ENCODE data around the gene WDR36.

Gene WDR36

DNA sequence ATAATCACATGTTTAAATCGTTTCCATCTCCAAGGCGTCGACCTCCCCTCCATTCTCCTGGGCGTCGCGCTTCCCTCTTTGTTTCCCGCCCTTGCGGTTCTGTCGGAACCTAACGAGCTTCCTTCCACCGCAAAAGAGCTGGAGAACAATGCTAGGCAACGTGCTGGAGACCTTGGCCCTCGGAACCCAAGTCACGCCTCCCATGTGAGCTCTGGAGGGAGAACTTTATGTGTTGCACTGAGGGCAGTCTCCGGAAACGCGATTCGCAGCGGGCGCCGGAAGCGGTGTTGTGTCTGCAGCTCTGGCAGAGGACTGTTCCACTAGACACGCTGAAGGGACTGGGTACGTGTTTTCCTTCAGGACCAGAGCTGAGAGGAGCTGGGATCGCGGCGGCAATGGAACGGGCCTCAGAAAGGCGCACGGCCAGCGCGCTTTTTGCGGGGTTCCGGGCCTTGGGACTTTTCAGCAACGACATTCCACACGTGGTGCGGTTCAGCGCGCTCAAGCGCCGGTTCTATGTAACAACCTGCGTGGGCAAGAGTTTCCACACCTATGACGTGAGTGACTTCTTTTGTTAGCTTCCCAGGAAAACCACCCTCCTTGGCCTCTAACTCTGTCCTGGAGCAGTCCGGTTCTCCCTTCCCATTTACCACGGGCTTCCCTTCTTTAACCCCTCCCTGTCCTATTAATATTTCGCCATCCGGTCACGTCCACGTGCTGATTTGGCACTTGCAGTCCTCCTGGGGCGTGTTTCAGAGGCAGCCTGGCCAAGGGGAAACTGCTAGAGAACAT lies at the start of gene WDR36:
TSS of gene WDR36 (plus strand) at position 287 of the 792 bp plus-strand sequence. CDS start at position 396, 109 bp downstream.
- peak; percentile 59 for FAIRE-seq

DNA sequence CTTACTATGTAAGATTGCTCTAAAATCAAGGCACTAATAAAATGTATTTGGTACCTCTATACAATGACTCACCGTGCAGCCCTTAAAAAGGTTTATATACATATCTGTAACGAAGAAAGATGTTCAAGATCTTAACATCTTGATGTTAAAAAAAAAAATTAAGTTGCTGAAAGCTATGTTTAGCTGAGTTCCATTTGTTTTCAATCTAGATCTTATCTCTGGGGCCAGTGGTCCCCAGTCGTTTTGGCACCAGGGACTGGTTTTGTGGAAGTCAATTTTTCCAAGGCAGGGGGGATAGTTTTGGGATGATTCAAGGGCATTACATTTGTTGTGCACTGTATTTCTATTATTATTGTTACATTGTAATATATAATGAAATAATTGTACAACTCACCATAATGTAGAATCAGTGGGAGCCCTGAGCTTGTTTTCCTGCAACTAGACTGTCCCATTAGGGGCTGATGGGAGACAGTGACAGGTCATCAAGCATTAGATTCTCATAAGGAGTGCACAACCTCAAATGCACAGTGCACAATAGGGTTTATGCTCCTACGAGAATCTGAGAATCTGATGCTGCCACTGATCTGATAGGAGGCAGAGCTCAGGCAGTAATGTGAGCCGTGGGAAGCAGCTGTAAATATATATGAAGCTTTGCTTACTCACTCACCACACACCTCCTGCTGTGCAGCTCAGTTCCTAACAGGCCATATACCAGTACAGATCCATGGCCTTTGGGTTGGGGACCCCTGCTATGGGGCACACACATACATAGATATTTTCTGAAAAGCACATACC lies 48.2 kb upstream of the WDR36 start:
- no peak for FAIRE-seq

DNA sequence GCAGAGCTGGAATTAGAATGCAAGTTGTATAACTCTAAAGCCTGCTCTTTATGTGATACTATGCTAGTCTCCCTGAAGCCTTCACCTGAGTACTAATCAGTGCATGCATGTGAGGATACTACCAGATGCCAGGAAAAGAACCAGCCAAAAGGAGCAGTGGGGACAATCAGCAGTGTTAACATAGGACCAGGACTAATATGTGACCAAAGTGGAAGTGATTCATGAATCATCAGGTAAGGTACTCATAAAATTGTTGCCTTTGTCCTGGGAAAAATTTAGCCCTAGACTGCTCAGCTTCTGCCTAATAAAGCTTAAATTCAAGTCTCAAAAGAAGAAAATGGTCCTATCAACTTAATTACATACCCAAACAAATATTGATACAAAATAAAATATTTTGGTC lies 34.1 kb upstream of the WDR36 start:
- FAIRE-seq, result no peak

DNA sequence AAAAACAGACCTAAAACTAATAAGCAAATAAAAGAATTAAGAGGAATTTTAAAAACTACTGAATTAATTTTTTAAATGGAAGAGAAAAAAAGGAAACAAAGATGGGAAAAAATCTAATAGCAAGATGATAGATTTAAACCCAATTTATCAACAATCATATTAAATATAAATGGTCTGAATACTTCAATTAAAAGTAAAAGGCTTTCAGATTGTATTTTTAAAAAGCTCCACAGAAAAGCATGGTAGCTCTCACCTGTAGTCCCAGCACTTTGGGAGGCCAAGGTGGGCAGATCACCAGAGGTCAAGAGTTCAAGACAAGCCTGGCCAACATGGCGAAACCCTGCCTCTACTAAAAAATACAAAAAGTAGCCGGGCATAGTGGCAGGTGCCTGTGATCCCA lies 32.0 kb upstream of the WDR36 start:
- FAIRE-seq, result no peak

DNA sequence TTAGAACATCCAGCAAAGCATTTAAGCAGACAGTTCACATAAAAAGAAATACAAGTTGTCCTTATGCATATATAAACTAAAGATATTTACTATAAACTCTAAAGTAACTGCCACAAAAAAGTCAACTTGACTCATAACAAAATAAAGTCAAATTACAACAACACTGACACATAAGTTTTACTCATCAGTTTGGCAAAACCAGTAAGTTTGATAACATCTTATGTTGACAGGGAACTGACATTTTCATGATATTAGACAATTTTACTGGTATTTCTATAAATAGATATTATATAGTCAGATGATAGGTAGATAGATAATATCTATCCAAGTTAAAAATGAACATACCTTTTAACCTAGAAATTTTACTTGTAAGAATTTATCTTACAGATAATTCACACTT lies 30.5 kb upstream of the WDR36 start:
- no peak for FAIRE-seq

DNA sequence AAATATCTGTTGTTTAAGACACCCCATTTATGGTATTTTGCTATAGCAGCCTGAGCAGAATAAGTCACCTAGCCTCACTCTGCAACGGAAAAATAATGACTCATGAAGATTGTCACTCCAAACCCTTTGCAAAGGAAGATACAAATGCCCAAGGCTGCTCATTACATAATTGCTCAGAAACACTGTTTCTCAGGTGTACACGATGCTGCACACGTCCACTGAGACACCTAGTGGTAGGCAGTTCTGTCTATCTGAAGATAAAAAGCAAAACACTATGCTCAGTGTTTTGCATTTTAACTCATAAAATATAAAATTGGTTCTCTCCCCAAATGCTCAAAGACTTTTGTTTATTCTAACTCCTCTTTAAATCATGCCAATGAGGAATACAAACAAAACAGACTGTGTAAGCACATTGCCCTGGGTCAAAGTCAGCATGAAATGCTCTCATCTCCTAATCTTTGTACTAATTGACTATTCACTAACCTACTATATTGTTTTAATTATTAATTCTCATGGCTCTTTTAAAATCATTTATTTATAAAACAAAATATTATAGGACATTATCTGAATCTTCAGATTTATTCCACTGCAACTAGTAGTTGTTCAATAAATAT lies 28.3 kb upstream of the WDR36 start:
- no peak for FAIRE-seq

DNA sequence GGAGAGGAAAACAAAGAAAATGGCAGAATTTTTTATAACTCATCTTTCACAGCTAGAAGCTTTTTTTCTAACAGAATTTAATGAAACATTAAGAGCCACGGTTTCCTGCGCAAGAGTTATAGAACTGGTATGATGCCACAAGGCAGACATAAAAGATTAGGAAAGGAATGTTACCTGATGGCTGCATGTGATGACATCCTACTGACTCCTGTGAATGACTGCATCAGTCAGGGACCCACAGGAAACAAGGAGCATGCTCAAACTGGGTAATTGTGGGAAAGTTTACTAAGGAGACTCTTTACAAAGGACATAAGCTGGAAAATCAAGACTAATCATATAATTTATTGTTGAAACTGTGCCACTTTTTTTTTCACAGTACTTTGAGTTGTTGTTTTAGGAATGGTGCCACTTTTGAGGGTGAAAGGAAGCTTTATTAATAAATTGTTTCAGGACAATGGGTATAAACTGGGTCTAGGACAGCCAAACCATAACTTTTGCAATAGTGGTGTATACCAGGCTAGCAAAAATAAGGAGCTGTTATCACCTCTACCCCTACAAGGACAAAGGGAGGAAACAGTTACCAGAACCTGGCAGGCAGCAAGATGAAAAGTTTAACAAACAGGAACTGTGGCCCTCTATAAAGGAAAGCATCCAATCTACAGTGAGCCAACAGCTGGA lies 25.7 kb upstream of the WDR36 start:
- FAIRE-seq, result no peak

DNA sequence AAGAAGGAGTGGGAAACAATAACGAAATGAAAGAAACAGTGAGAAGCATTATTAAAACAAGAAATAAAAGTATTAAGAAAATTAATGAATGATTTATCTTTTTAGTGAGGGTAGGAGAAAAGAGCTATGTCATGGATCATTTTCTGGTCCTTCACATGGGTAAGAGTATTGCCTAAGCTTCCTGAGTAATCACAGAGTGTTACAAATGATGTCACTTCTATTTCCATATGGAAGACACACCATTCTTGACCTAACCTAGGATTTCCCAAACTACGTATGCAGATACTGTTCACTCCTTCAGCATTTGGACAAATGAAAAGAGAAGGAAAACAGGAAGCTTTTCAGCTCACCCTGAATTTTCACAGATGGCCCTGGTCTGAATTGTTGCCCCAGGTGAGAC lies 23.9 kb upstream of the WDR36 start:
- FAIRE-seq, result no peak

DNA sequence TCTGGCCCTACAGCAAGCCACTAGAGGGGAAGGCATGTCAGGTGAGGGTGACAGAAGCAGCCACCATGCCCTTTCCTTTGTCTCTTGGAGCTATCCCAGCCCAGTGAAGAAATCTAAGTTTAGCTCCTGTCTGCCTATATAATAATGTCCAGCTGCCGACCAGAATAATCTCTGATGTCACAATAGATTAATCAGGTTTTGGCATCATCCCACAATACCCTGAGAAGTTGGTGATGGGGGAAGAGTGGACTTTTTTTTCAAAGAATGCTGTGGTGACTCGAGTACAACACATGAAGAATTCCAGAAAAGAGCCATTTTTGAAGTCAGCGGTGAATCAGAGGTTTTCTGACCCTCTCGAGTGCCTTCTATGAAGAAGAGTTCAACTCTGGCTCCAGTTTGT lies 22.3 kb upstream of the WDR36 start:
- FAIRE-seq, result no peak

DNA sequence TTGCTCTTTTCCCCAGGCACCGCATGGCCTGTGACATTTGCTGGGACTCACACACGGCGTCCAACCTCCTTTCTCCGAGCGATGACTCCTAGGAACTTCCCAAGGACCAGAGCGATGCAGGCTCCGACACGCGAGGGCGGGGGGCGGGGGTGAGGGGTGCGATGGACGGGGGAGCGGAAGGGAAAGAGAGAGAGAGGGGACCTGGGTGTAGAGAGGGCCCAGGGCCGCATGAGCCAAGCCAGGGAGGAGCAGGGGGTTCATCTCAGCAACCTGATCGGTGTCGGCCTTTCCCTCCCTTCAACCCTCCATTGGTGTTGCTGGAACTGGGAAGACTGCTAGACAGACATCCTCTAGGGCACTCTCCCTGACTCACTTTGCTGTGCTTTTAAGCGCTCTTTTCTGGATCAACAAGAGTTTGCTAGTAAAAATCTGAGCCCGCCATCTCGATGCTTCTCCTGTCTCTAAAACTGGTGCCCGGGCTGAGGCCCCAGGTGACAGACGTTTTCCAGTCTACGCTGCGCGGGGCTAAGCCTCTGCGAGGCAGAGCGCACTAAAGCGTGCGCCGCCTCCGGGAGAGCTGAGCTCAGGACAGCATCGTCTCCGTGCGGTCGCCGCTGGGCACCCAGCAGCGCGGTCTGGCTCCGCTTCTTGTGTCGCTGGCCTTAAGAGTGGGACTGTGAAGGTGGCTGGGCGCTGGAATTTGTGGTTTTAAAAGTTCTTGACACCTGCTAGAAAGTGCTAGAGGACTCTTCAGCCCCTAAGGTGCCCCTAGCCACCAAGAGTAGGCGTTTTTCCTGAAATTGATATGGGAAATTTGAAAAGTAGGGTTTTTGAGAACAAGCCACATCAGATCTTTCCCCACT lies 21.6 kb upstream of the WDR36 start:
- no peak for FAIRE-seq

DNA sequence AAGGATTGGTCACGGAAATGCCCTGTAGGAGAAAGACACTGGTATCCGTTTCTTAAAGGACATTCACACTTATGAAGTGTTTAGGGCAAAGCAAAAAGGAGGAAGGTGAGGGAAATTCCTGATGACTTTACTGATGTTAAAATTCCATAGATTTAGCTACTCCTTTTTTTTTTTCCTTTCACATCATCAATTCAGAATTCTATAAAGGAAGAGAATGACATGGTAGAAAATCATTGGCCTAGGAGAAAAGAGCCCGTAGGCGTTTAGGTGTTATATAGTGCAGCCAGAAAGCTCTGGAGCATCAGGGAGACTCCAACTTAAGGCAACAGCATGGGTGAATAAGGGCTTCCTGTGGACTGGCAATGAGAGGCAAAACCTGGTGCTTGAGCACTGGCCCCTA lies 20.7 kb upstream of the WDR36 start, which contains the start of gene TSLP:
TSS of gene TSLP (plus strand) at position 301 of the 400 bp plus-strand sequence. CDS start 178 bp downstream, outside the sequence.
- no peak for FAIRE-seq

DNA sequence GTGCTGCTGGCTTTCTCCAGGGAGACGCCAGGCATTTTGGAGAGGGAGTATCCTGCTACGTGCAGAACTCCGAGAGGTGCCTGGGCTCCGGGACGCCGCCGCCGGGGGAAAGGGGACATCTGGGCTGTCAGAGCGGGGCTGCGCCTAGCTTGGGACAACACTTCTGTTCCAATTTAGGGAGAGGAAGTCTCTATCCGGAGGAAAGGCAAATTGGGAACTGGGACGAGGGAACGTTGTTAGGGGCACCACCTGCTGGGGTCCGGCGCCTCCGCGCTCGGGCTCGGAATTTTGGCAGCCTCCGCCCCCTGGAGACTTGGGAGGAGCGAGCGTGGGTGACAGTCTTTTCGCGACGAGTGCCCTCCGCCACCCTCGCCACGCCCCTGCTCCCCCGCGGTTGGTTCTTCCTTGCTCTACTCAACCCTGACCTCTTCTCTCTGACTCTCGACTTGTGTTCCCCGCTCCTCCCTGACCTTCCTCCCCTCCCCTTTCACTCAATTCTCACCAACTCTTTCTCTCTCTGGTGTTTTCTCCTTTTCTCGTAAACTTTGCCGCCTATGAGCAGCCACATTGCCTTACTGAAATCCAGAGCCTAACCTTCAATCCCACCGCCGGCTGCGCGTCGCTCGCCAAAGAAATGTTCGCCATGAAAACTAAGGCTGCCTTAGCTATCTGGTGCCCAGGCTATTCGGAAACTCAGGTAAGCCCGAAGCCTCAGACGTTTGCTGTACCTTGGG lies 19.0 kb upstream of the WDR36 start:
- no peak for FAIRE-seq

DNA sequence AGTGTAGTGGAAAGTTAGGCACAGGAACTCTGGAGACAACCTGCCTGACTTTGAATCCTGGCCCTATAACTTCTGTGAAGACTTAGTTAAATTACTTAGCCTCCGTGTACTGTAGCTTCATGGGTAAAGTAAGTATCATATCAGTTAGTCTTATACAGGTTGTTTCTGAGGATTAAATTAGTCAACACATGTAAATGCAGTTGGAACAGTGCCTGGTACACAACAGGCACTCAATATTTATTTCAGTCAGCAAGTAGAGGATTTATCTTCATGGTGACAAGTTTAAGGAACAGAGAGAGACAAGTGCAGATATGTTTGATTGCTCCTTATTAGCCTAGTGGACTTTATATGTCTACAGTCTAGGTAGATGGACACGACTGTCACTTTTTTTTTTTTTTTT lies 17.9 kb upstream of the WDR36 start:
- FAIRE-seq, result no peak

DNA sequence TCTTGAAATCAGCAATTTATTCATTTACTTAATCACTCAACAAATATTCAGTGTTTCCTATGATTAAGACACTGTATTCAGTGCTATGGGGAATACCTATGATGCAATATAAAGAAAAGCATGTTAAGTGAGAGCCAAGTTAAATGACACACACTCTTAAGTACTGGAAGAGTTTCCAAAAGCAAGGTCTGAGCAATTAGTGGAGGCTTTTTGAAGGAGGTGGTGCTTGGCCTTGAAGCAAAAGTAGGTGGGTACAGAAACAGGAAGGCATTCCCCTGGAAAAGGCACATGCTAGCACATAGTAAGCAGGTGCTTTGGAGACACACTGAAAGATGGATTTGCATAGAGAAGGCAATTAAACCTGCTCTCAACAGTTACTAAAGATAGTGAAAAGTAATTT lies 16.6 kb upstream of the WDR36 start:
- FAIRE-seq, result no peak

DNA sequence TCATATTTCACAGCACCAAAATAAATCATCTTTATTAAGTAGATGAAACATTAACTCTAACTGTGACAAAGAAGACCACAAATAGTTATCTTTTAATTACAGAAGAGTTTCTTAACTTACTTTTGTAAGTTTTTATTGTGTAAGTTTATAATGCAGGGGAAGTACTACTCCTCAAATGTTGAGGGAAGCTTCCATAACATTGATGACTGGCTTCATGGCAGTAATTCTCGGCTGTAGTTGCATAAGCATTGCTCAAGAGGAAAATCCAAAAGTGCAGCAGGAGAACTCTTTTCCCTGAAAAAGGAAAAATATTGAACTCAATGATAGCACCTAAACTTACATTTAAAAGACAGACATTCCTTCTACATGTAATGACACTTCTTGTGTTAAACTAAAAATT lies 16.1 kb upstream of the WDR36 start:
- FAIRE-seq, result no peak

DNA sequence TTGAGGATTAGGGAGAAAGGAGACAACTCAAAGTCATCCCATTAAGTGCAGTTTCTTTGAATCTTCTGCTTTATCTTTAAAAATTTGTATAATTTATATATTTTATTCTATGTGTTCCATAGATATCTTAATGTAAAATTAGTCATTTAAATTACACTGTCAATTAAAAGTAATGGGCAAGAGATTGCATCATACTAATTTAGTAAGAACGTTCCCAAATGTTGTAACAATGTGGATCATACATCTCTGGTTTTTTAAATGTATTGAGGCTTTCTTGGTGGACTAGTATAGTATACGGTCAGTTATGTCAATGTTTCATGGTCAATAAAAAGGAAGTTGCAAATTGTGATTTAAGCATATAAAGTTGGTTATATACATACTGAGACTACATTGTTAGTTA lies 14.5 kb upstream of the WDR36 start:
- no peak for FAIRE-seq

DNA sequence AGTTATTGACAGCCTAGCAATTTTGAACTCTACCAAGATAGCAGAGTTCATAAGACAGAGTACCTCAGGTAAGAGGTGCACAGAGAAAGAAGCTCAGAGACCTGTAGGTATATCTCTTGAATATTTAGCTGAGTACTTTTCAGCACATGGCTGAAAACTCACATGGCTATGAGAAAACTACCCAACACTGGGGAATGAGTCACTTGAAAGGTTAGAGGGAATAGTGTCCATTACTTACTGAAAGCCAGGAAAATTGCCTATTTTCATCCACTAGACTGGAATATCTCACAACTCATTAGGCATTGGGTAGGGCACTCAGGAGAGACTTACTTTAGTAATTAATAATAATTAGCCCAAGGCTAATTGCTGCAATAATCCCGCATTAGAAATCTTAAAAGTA lies 12.3 kb upstream of the WDR36 start:
- FAIRE-seq, result no peak

DNA sequence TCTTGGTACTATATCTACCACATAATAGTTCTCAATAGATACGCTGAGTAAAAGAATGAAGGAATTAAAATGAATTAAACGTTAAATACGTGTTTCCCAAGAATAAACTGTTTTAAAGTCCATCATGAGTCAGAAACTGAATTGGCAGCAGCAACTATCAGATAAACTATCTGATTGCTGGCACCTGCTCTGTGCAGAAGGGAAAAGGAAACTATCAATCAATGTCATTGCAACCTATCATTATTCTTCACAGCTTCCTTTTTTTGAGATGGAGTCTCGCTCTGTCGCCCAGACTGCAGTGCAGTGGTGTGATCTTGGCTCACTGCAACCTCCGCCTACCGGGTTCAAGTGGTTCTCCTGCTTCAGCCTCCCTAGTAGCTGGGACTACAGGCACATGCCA lies 8.8 kb upstream of the WDR36 start:
- no peak for FAIRE-seq

DNA sequence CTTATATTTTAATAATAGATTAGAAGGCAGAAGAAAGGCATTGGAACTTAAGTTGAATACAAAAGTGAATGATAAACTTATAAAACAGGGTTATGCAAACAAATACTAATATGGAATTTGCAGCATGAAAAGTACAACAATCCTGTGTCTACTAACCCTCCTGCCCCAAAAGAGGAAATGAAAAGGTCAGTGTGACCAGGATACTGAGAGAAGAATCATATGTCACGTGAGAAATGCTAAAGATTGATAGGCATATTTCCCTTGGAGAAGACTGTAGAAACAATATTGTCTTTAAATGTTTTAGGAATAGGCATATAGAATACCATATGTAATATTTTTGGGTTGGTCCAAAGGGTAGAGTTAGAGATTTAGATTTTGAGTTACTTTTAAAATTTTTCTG lies 3.8 kb downstream of the WDR36 start:
- FAIRE-seq, result no peak

DNA sequence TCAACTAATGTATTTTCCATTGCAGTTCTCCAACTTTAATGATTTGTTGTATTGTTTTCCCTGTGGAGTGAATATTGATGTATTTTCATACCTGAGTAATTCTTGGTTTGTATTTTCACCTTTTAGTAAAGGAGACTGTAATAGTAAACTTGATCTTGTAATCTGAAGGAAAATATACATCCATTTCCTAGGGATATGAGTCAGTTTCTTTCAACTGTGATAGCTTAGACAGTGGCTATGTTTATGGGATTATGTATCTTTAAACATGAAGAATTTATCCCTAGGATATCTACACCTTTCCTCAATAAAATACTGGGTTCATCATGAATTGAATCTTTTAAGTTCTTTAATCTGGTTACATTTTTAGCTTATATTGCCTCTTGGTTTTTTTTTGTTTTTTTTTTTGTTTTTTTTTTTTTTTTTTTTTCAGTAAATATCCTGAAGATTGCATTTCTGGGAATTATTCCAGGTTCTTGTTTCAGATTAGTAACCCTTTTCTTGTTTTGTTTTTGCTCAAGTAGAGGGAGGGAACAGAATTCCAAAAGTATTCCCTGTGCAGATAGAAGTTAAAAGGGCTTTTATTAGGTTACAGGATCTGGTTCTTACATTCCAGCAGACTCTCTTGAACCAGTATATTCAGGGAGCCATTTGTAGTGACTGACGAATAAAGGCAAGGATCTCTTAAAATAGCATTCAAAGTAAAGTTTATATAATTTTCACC lies 7.1 kb downstream of the WDR36 start:
- FAIRE-seq, result no peak
